IPS-NIHi11 (cell line): Measurements from ENCODE around the gene HDAC5.
A peak's percentile ranks its signal among the peaks of the same experiment; 100 is the strongest.
"Not testable (repeated sequence)": the region's sequence is repeated elsewhere in the genome, so short reads cannot be mapped to it uniquely, and the experiment has no call there.

Experiments
- DNase-seq: peaks from one replicate; pipeline ENCODE4 v3.0.0; 2012; ENCODE audit warnings: mixed read lengths, low spot score

Gene HDAC5

DNA sequence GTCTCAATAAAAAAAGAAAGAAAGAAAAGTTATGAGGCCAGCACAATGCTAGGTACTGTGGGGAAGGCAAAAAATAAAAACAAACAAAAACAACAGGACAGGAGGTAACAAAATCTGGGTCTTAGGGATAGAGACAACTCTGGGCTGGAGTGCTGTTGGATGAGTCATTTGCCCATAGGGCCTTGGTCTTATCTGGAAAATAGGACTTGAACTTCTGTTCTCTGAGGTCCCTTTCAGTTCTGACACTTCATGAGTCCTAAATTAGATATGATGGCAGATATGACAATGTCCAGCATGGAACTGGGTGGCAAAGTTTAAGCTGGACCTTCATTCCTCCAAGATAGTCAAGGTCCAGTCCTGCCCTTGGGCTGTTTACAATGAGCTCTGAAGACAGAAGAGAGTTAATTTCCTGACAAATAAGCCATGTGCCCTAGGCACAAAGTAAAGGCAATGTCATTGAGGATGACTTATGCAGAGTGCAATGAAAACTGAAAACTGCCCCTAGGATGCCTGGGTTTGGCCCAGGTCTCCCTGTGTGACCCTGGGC is 8.9 kb upstream of the HDAC5 start:
- no peak for DNase-seq

- DNase-seq: not testable (repeated sequence)
Measured at GRCh38 chr17:44131372-44131771, 7.9 kb upstream of the HDAC5 start.

GRCh38 chr17:44130693-44131349 is 7.4 kb upstream of the HDAC5 start:
- no peak for DNase-seq

DNA sequence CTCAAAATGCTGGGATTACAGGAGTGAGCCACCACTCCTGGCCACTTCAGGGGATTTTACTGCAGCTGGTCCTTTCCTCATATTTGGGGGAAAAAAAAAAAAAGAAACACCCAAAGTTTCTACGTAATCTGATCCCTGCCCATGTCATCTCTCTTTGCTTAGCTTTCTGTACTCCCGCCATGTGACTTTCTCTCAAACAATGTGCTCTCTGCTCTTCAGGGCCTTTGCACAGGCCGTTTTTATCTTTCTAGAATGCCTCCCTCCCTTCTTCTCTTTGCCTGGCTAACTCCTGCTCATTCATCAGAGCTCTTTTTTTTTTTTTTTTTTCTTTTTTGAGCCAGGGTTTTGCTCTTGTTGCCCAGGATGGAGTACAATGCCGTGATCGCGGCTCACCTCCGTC is 4.9 kb upstream of the HDAC5 start:
- no peak for DNase-seq

DNA sequence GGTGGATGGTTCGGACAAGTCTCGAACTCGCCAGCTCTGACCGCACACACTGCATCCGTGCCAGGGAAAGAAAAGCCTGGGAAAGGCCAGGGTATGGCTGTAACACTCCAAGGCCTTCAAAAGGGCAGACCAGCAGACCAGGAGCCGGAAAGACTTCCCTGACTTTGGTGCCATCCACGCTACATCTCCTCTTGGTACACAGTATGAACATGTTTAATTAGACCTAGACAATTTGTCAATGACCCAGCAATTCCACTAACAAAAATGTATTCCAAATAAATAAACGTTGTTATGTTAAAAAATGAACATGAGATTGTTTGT is 637 bp upstream of the HDAC5 start:
- DNase-seq: no peak

GRCh38 chr17:44122816-44123355 is 555 bp downstream of the HDAC5 start:
- no peak for DNase-seq

- no peak for DNase-seq
Measured at GRCh38 chr17:44121997-44122815, 1.2 kb downstream of the HDAC5 start.

GRCh38 chr17:44120851-44121605 is 2.4 kb downstream of the HDAC5 start:
- no peak for DNase-seq

GRCh38 chr17:44120281-44120680 is 3.2 kb downstream of the HDAC5 start:
- not testable (repeated sequence) for DNase-seq

GRCh38 chr17:44119798-44120197 is 3.6 kb downstream of the HDAC5 start:
- DNase-seq: no peak

- DNase-seq: no peak
Measured at GRCh38 chr17:44119062-44119461, 4.4 kb downstream of the HDAC5 start.

GRCh38 chr17:44118427-44119050 is 4.9 kb downstream of the HDAC5 start:
- no peak for DNase-seq

DNA sequence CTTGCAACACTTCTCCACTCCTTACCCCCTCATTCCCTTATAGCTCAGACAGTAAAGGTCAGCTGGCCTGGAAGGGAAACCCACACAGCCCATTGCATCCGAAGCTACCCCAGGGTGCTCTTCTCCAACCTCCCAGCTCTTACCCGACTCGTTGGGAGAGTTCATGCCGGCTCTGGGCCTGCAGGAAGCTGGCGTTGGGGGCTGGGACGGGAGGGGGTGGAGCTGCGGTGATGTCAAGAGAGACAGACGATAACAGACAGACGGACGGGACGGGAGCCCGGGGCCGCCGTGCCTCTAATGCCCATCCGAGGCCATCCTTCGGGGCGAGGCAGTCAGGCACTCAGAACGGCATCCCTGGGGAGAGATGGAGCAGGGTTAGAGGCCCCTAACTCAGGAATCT is 6.1 kb downstream of the HDAC5 start:
- DNase-seq: no peak

DNA sequence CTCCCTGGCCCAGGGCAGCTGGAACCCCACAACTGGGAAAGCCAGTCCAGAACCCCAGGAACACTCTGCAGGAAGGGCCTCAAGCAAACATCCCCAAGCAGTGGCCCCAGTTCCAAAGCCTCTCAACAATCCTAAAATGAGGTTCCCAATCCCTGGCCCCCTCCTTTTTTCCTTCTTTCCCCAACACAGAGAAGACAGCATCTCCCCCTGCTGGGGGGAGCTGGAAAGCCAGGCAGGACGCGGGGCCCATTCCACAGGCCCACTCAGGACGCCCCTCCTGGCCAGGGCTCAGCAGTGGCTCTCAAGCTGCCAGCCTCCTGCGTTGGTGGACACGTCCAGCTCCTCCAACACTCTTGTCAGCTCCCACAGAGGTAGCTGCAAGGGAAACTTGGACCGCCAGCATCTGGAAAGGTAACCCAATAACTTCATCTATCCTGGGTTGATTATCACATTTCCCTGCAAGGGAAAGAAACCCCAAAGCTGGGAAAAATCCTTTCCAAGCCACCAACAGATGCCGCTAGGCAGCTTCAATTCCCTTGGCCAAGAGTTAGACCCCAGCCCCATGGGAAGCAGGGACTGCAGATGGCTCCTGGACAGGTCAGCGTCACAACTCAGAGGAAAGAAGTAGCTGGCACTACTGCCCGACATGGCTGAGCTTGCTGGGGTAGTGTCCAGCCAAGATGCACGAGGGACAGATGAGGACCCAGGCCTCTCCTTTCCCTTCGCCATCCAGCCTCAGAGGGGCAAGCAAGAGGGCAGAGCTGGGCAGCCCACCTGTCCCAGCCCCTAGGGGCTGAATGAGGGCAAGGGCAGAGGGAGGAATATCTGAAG is 7.6 kb downstream of the HDAC5 start:
- DNase-seq: peak; percentile 72

- no peak for DNase-seq
Measured at GRCh38 chr17:44113868-44114840, 9.3 kb downstream of the HDAC5 start.

DNA sequence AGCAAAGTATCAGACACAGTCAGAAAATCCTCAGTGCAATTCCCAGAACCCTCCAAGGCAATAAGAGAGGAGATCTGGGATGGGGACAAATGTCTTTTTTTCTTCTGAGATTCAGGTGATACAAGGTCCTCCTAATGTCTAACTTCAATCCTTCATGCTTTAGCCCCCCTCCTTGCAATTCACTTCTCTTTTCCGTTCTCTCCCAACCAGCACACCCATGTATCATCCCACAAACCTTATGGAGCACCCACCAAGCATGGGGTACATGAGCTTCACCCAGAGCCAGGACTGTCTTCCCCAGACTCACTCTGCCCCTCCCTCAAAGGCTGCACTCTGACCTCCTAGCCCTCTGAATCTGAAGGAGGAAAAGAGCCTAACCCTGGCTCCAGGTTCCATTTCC is 10.1 kb downstream of the HDAC5 start:
- no peak for DNase-seq

DNA sequence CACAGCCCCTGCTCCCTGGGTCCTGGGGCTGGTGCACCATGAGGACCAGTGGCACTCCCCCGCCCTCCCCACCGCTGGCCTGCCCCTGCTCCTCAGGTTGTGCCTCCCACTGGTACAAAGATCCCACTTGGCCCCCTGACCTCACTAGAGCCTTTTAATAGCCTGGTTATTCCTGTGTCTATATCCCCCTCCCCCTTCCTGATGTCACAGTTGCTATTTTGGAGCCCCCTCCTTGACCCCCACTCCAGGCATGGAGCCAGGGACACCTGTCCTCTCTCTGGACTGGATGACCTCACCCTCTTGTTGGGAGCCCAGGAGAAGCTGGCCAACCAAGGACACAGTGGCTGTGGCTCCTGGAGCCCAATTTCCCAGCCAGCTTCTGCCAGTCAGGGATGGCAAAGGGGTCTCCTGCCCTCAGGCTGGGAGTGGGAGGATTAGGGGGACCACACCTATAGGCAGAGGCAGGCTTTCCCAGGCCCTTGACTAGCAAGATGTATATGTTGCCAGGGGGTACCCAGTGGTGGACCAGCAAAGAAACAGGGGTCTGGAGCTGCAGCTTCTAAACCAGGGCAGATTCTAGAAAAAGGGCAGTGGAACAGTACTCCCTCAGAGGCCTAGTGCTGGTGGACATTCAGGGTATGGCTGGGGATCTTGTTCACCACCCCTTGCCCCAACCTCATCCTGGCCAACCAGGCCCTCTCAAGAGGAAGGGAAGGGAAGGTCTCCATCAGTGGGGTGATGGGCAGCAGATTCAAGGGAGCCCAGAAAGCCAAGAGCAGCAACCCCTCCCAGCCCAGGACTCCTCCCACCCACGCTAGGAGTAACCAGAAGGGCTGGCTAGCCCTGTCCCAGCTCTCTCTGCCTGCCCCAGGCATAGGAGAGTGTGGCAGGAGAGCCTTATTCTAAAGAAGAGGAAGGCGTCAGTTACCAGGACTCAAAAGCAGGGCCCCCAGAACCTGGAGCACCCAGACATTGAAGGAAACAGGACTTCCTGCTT is 10.9 kb downstream of the HDAC5 start:
- no peak for DNase-seq

DNA sequence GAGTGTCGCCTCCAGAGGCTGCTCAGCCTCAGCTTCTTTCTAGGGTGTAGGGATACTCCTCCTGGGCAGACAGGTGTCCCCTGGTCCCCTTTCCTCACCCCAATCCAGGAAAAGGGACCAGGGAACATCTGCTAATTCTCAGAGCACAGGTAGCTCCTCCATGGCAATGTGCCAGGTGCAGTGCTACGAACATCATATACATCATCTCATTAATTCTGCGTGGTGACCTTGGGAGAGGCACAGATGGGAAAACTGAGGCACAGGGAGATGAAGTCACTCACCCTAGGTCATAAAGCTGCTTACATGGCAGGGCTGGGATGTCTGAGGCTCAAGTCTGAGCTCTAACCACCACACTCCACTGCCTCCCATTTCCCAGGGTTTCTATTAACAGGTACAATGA is 11.7 kb downstream of the HDAC5 start:
- DNase-seq: no peak
